Trophoblast cell (in vitro differentiated cells and primary cell): Measurements from ENCODE around the gene INCA1.
A peak's percentile ranks its signal among the peaks of the same experiment; 100 is the strongest.

Experiments used
- DNase-seq, 2 donors: peaks; one replicate each; pipeline ENCODE4 v3.0.0-alpha.2; 2016
- H2AFZ ChIP-seq: 2 replicates; pipeline ENCODE4 v1.6.1; 2013; ENCODE audit warnings: low read length, moderate library complexity, mild to moderate bottlenecking; ENCODE audit not compliant: insufficient read depth, poor library complexity
- H2AK5ac ChIP-seq: 2 replicates; pipeline ENCODE4 v1.6.1; 2013; ENCODE audit warnings: mild to moderate bottlenecking, low read length
- H2BK120ac ChIP-seq: 2 replicates; pipeline ENCODE4 v1.6.1; 2013; ENCODE audit warnings: low read length, mild to moderate bottlenecking, moderate library complexity; ENCODE audit not compliant: insufficient read depth, poor library complexity
- H2BK12ac ChIP-seq: 2 replicates; pipeline ENCODE4 v1.6.1; 2013; ENCODE audit warnings: mild to moderate bottlenecking, low read length, moderate library complexity
- H2BK5ac ChIP-seq: 2 replicates; pipeline ENCODE4 v1.6.1; 2013; ENCODE audit warnings: low read length, low read depth, moderate library complexity, mild to moderate bottlenecking; ENCODE audit not compliant: poor library complexity
- H3K14ac ChIP-seq: 2 replicates; pipeline ENCODE4 v1.6.1; 2013; ENCODE audit warnings: mild to moderate bottlenecking, low read length
- H3K18ac ChIP-seq: 2 replicates; pipeline ENCODE4 v1.6.1; 2013; ENCODE audit warnings: mild to moderate bottlenecking, low read length
- H3K23ac ChIP-seq: 2 replicates; pipeline ENCODE4 v1.6.1; 2013; ENCODE audit warnings: low read length
- H3K27ac ChIP-seq: 2 replicates; pipeline ENCODE4 v1.5.1; 2013; ENCODE audit warnings: low read depth, mild to moderate bottlenecking, inconsistent platforms, low read length, moderate library complexity
- H3K27me3 ChIP-seq: 2 replicates; pipeline ENCODE4 v1.6.1; 2013; ENCODE audit warnings: inconsistent platforms, mild to moderate bottlenecking, low read length, moderate library complexity; ENCODE audit not compliant: insufficient read depth
- H3K36me3 ChIP-seq, 2 experiments: 1 replicate in 1 of 2; 2 replicates in 1 of 2; pipeline ENCODE4 v1.6.1; 2013; ENCODE audit warnings: low read length in 2 of 2, mild to moderate bottlenecking in 2 of 2, moderate library complexity in 1 of 2; ENCODE audit not compliant: insufficient read depth in 2 of 2, control insufficient read depth in 1 of 2
- H3K4ac ChIP-seq: 2 replicates; pipeline ENCODE4 v1.6.1; 2013; ENCODE audit warnings: low read depth, mild to moderate bottlenecking, low read length, moderate library complexity
- H3K4me1 ChIP-seq, 2 experiments: 1 replicate in 1 of 2; 2 replicates in 1 of 2; pipeline ENCODE4 v1.6.1; 2013; ENCODE audit warnings: low read length in 2 of 2, mild to moderate bottlenecking in 2 of 2, moderate library complexity in 1 of 2; ENCODE audit not compliant: insufficient read depth in 2 of 2, control insufficient read depth in 1 of 2
- H3K4me2 ChIP-seq: 2 replicates; pipeline ENCODE4 v1.6.1; 2013; ENCODE audit warnings: inconsistent platforms, mild to moderate bottlenecking, low read length, moderate library complexity
- H3K4me3 ChIP-seq: 2 replicates; pipeline ENCODE4 v1.5.1; 2013; ENCODE audit warnings: mild to moderate bottlenecking, low read depth, low read length, inconsistent platforms
- H3K79me1 ChIP-seq: one replicate; pipeline ENCODE4 v1.6.1; 2013; ENCODE audit warnings: low read length
- H3K79me2 ChIP-seq: 2 replicates; pipeline ENCODE4 v1.6.1; 2013; ENCODE audit warnings: low read length, mild to moderate bottlenecking; ENCODE audit not compliant: control insufficient read depth, insufficient read depth, poor library complexity
- H3K9ac ChIP-seq: 2 replicates; pipeline ENCODE4 v1.6.1; 2013; ENCODE audit warnings: mild to moderate bottlenecking, low read length
- H3K9me3 ChIP-seq: 2 replicates; pipeline ENCODE4 v1.6.1; 2013; ENCODE audit warnings: low read depth, mild to moderate bottlenecking, control low read depth, inconsistent platforms, low read length; ENCODE audit not compliant: insufficient read depth
- H4K12ac ChIP-seq: 2 replicates; pipeline ENCODE4 v1.6.1; 2013; ENCODE audit warnings: low read depth, mild to moderate bottlenecking, low read length, moderate library complexity
- H4K8ac ChIP-seq: 2 replicates; pipeline ENCODE4 v1.6.1; 2013; ENCODE audit warnings: low read depth, mild to moderate bottlenecking, low read length, moderate library complexity
- H4K91ac ChIP-seq: one replicate; pipeline ENCODE4 v1.6.1; 2013; ENCODE audit warnings: low read depth, mild to moderate bottlenecking, low read length, moderate library complexity
- WGBS: extraction: QIAGEN DNeasy Blood & Tissue Kit; methylation state at CpG from one replicate; pipeline ENCODE4 v1.1.7; 2013; ENCODE audit warnings: missing lambda C conversion rate; ENCODE audit not compliant: insufficient read length, insufficient coverage; ENCODE audit errors: extremely low coverage; 5-methylcytosine and 5-hydroxymethylcytosine counted together

Gene INCA1

DNA sequence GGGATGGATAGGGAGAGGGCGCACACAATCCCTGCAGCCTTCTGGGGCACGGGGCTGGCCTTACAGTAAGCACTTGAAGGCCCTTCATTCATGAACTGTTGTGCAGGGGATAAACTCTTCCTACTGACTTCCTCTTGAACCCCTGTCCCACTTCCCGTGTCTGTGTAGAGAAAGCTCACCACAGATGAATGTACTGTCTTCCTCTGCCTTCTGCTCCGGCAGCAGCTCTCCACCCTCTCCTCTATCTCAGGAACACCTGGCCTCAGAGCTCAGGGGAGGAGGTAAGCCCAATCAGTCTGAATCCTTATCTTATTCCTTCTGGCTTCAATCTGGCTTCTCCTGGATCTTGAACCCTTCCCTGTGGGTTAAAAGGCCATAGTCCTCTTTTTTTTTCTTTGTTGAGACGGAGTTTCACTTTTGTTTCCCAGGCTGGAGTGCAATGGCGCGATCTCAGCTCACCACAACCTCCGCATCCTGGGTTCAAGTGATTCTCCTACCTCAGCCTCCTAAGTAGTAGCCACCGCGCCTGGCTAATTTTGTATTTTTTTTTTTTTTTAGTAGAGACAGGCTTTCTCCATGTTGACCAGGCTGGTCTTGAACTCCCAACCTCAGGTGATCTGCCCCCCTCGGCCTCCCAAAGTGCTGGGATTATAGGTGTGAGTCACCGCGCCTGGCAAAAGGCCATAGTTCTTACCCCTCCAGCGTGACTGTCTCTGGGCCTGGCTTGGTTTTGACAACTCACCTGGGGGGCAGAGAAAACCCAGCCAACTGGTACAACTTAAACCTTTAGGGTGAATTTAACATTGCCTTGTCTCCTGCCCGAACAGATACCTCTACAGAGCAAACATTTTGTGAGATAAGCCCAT lies 45.1 kb upstream of the INCA1 start:
- Histone ChIP-seq H4K8ac (no peak overlapping the region), H2AFZ (no peak overlapping the region), H2AK5ac (no peak overlapping the region), H3K9me3 (no peaks in the 10 kb centered on the region), H3K36me3 (no peaks in the 10 kb centered on the region), H3K79me1 (peaks cover 2% of the 10 kb centered on the region), H2BK120ac (no peak overlapping the region), H3K18ac (no peak overlapping the region), H3K27ac (no peak overlapping the region), H3K14ac (no peak overlapping the region), H3K4me3 (no peak overlapping the region), H4K91ac (peak overlapping the region; percentile 25), H3K27me3 (no peaks in the 10 kb centered on the region), H3K4me2 (no peak overlapping the region), H4K12ac (no peak overlapping the region), H3K4me1 (peaks cover 0 to 5% of the 10 kb centered on the region in 2 experiments), H2BK5ac (no peak overlapping the region), H2BK12ac (no peak overlapping the region), H3K9ac (no peak overlapping the region), H3K23ac (no peak overlapping the region), H3K79me2 (no peaks in the 10 kb centered on the region), H3K4ac (no peak overlapping the region)
- DNase-seq, result no peak
- no CpG with 5 or more reads among the region's 15 CpGs for WGBS

GRCh38 chr17:5035315-5035714 lies 38.0 kb upstream of the INCA1 start, which contains the start of gene SLC52A1:
TSS of gene SLC52A1 (minus strand) at chr17:5035426. CDS start at chr17:5034606, 820 bp downstream.
- Histone ChIP-seq H2BK5ac (no peak within 1 kb of the TSS), H2BK12ac (no peak within 1 kb of the TSS), H3K9me3 (peaks cover 1% of the 10 kb centered on the region), H3K27ac (no peak within 1 kb of the TSS), H3K4ac (no peak within 1 kb of the TSS), H2AK5ac (no peak within 1 kb of the TSS), H2BK120ac (peak within 1 kb of the TSS; percentile 17), H3K79me2 (no peaks in the 10 kb centered on the region), H3K4me2 (peak within 1 kb of the TSS; percentile 6), H3K27me3 (peaks cover 3% of the 10 kb centered on the region), H4K12ac (no peak within 1 kb of the TSS), H3K79me1 (peaks cover 2% of the 10 kb centered on the region), H3K14ac (no peak within 1 kb of the TSS), H4K8ac (no peak within 1 kb of the TSS), H4K91ac (no peak within 1 kb of the TSS), H3K9ac (no peak within 1 kb of the TSS), H3K36me3 (no peaks in the 10 kb centered on the region), H3K18ac (no peak within 1 kb of the TSS), H3K23ac (no peak within 1 kb of the TSS), H3K4me3 (peak within 1 kb of the TSS; percentile 32), H3K4me1 (no peaks in the 10 kb centered on the region), H2AFZ (no peak within 1 kb of the TSS)
- peak; percentile 30 to 47 for DNase-seq
- WGBS, result no CpG with 5 or more reads among the region's 24 CpGs

DNA sequence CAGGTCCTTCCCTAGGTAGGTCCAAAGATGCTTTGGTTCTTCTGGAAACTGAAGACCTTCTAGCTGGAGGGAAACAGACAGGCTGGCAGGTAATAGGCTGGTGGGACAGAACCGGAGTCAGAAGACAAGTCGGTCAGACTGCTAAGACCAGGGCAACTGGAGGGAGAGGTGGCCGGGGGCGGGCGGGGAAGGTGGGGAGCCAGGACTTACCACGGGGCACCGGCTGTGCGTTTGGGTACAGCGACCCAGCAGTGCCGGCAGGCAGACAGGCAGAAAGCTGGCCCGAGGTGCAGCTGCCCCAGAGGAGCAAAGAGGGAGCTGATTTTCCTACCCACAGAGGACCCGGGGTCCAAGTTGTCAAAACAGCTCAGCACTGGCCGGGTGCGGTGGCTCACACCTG lies 37.3 kb upstream of the INCA1 start:
- Histone ChIP-seq H4K8ac (no peak overlapping the region), H3K79me2 (no peaks in the 10 kb centered on the region), H3K14ac (no peak overlapping the region), H3K4me2 (no peak overlapping the region), H3K27me3 (peaks cover 3% of the 10 kb centered on the region), H3K4ac (no peak overlapping the region), H2BK5ac (no peak overlapping the region), H3K18ac (no peak overlapping the region), H4K12ac (no peak overlapping the region), H3K4me3 (no peak overlapping the region), H2AK5ac (no peak overlapping the region), H3K36me3 (no peaks in the 10 kb centered on the region), H2BK120ac (no peak overlapping the region), H3K79me1 (peaks cover 2% of the 10 kb centered on the region), H2AFZ (no peak overlapping the region), H2BK12ac (no peak overlapping the region), H3K23ac (no peak overlapping the region), H4K91ac (no peak overlapping the region), H3K27ac (no peak overlapping the region), H3K9ac (no peak overlapping the region), H3K4me1 (no peaks in the 10 kb centered on the region), H3K9me3 (peaks cover 1% of the 10 kb centered on the region)
- WGBS, result no CpG with 5 or more reads among the region's 14 CpGs
- no peak for DNase-seq

- H3K36me3 ChIP-seq, result no peaks in the 10 kb centered on the region
- no peak overlapping the region for H4K12ac ChIP-seq
- no peak overlapping the region for H3K4me3 ChIP-seq
- no peak overlapping the region for H4K91ac ChIP-seq
- no peaks in the 10 kb centered on the region for H3K4me1 ChIP-seq
- no peak overlapping the region for H2AFZ ChIP-seq
- no peak overlapping the region for H3K18ac ChIP-seq
- no peak overlapping the region for H2BK5ac ChIP-seq
- no peak overlapping the region for H4K8ac ChIP-seq
- H2AK5ac ChIP-seq, result no peak overlapping the region
- H3K4me2 ChIP-seq, result no peak overlapping the region
- peaks cover 1% of the 10 kb centered on the region for H3K9me3 ChIP-seq
- DNase-seq, result no peak
- peaks cover 2% of the 10 kb centered on the region for H3K79me1 ChIP-seq
- no peak overlapping the region for H2BK120ac ChIP-seq
- H2BK12ac ChIP-seq, result no peak overlapping the region
- H3K9ac ChIP-seq, result no peak overlapping the region
- H3K14ac ChIP-seq, result no peak overlapping the region
- WGBS, result no CpG with 5 or more reads among the region's 5 CpGs
- H3K79me2 ChIP-seq, result no peaks in the 10 kb centered on the region
- H3K23ac ChIP-seq, result no peak overlapping the region
- H3K27me3 ChIP-seq, result peaks cover 3% of the 10 kb centered on the region
- H3K4ac ChIP-seq, result no peak overlapping the region
- no peak overlapping the region for H3K27ac ChIP-seq
Observed at GRCh38 chr17:5034063-5034462, 36.7 kb upstream of the INCA1 start.
